Measurements from ENCODE around the gene USP44. TPM values are rescaled to one million over a fixed set of nuclear protein-coding genes. Genes with fewer than 3 reads are reported as not detected.

USP44 gene
- total and polyA plus RNA-seq, 10 of the 15 experiments (the other 5 are each of a cell fraction or from before 2014, with no cell fraction given), result 0.02 to 0.26 (median 0.12) TPM; not detected in 6

- in situ Hi-C loops (cut with MboI), result no loop called here
- Histone ChIP-seq H3K4me2 (ENCODE audit: control insufficient read depth, insufficient read depth) (no peak overlapping the region), H3K4me3 (no peak overlapping the region), H3K27ac (ENCODE audit: control insufficient read depth, insufficient read depth) (no peak overlapping the region), H3K4me1 (ENCODE audit: control insufficient read depth, insufficient read depth, low read length) (no peaks in the 10 kb centered on the region), H3K36me3 (ENCODE audit: control insufficient read depth in 2 of 2, insufficient read depth in 2 of 2, low read length in 1 of 2) (no peaks in the 10 kb centered on the region), H3K27me3 (replicated peaks in 1 of 2; ENCODE audit: control insufficient read depth in 2 of 2, insufficient read depth in 2 of 2, low read length in 1 of 2) (no peaks in the 10 kb centered on the region; a peak in 1 of 4 replicates), H3K79me2 (ENCODE audit: control insufficient read depth, insufficient read depth, low read length) (no peaks in the 10 kb centered on the region), H3K9ac (ENCODE audit: control insufficient read depth, insufficient read depth, low read length) (no peak overlapping the region), H2AFZ (ENCODE audit: control insufficient read depth, low read depth, low read length) (no peak overlapping the region), H3K9me3 (replicated peaks; ENCODE audit: control insufficient read depth, insufficient read depth, low read length) (no peaks in the 10 kb centered on the region), H4K20me1 (ENCODE audit: control insufficient read depth, insufficient read depth) (no peaks in the 10 kb centered on the region)
- no peak for DNase-seq (ENCODE audit: low read depth, low spot score)
- no peak for ATAC-seq
- ChIA-PET POLR2A (no interaction called here), SMC1A (ENCODE audit: uncharacterized antibody, unreplicated experiment) (no interaction called here), CTCF (interaction anchor here (1.1 kb wide), 1 partner anchor 424 kb away, joined by 3 read pairs; no protein-coding TSS in a partner anchor), RAD21 (ENCODE audit: unreplicated experiment) (interaction anchor here (0.7 kb wide), 1 partner anchor 8 kb away, joined by 4 read pairs; no protein-coding TSS in a partner anchor)
- FAIRE-seq, result no peak
- no TSS peak for BruUV-seq (replicated peaks)
- intact Hi-C loops (cut with micrococcal nuclease; ENCODE audit: unreplicated experiment), result no loop called here
- whole genome bisulfite sequencing (ENCODE audit: insufficient coverage, insufficient replicate concordance, low lambda C conversion rate, missing lambda C conversion rate), result 19% methylated on average over 7 of the region's 7 CpGs
- TF ChIP-seq RELB (IDR thresholded peaks at IDR 0.05; ENCODE audit: low read depth) (no peak), MLLT1 (IDR thresholded peaks at IDR 0.05) (no peak), LARP7 (IDR thresholded peaks at IDR 0.05) (no peak), NFIC (IDR thresholded peaks at IDR 0.05; ENCODE audit: low read depth, low read length) (no peak), RAD21 (IDR thresholded peaks at IDR 0.05; ENCODE audit: insufficient read depth, low read depth, low read length) (no peak), ZBTB40 (IDR thresholded peaks at IDR 0.05; ENCODE audit: borderline replicate concordance) (no peak), SPI1 (IDR thresholded peaks at IDR 0.05; ENCODE audit: borderline replicate concordance, insufficient read depth, low read depth, low read length) (no peak), JUND (IDR thresholded peaks at IDR 0.05; ENCODE audit: low read depth, low read length) (no peak), CUX1 (IDR thresholded peaks at IDR 0.05; ENCODE audit: insufficient replicate concordance, low read depth, low read length) (no peak)
Observed at GRCh38 chr12:95541436-95541835, 9.8 kb downstream of the USP44 start.

All from GM12878 (cell line).